CD4-positive, alpha-beta T cell treated with Interferon gamma for 1 hour (primary cell): ENCODE data around the gene PDLIM5.
"Not testable (repeated sequence)": the region's sequence is repeated elsewhere in the genome, so short reads cannot be mapped to it uniquely, and the experiment has no call there.

Experiments used
- DNase-seq: peaks from one replicate; pipeline ENCODE4 v3.0.0-alpha.2; 2020

Gene PDLIM5

DNA sequence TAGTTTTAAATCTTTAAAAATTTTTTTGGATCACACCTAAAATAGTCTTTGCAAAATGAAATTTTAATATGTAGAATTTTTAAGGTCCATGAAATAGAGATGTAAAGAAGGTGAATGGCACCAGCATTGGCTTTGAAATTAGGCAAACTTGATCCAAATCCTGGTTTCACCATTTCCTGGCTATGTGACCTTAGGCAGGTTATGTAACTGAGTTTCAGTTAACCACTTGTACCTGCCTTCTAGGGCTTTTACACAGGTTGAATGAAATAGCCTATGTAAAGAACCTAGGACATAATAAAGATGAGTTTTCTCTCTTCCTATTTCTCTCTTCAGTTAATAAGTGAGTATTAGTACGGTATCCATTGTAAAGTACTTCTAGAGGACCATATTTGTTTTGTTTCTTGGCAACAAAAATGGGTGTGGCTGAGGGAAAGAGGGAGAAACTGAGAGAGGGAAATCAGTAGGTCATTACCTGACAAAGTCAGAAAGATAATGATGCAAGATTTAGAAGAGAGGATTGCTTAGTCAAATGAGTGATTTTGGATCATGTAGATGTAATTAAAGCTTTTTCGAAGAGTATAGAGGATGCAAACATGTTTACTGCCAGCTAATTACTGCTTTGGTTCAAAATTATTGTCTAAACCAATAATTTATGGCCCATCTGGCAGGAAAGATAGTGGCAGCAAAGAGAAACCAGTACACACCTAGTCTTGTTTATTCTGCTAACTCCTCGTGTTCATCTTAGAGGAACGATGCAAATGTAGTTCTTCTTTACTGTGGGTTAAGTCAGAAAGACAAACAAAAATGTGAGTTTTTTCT lies 81.9 kb downstream of the PDLIM5 start:
- no peak for DNase-seq

DNA sequence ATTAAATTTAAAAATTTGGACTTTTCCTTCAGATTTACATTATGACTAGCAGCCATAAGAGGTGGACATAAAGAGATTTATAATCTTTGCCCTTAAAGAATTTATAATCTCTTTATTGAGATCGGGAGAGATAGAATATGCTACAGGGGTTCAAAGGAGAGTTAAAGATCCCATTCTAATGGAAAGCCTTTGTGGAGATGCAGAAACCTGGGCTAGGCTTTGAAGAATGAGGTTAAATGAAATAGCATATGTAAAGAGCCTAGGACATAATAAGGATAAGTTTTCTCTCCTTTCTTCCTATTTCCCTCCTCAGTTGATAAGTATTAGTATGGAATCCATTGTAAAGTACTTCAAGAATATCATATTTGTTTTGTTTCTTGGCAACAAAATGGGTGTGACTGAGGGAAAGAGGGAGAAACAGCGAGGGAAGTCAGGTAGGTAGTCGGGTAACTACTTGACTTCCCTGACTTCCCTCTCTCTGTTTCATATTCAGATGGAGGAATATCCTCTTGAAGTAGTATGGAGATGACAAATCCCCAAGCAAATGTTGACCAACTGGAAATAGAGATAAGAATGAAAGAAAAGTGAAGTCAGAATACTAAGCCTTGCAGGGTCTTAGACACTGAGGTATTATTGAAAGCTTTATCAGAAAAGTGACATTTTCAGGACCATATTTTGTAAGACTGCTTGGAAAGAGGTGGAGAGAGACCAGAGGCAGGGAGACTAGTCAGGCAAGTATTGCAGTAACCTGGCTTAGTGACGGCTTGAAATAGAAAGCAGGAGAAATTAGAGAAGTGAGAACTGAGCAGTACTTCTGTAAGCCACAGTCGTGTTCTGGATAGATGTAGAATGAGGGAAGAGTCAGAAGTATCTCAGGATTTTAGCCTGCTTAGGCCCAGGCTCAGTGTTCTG lies 82.9 kb downstream of the PDLIM5 start:
- DNase-seq, result no peak

- no peak for DNase-seq
These were observed 84.3 kb downstream of the PDLIM5 start for GRCh38 chr4:94536049-94536448.

- DNase-seq, result no peak
These were observed 85.1 kb downstream of the PDLIM5 start for GRCh38 chr4:94536649-94537469.

DNA sequence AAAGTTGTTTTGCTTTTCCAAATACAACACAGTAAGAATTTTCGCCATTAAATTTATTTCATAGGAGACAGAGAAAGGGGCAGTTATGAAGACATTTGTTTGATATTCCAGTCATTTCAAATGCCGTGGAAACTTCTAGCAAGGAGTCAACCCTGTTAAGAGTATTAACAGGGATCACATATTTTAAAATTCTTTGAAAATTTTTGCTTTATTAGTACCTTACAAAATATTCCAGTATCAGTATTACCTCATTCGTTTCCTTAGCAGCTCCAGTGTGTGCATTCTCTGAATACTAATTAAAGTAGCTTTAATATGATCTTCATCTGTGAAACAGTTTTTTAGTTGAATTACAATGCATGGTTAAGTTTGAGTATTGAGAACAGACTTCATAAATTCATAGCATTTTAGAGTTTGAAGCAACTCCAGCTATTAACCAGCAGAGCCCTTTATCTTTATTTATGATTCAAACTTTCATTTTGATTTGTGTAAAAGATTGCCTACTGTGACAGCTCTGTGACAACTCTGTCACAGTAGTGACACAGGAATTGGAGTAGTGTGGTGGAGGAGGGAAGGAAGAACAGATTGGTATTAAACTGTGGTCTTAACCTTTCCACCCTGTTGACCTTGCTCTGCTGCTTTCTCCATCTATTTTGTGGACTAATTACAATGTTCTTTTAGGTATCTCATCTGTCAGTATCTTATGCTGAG lies 86.3 kb downstream of the PDLIM5 start:
- no peak for DNase-seq

- no peak for DNase-seq
These were observed 88.7 kb downstream of the PDLIM5 start for GRCh38 chr4:94540476-94540875.

GRCh38 chr4:94544811-94545210 lies 93.1 kb downstream of the PDLIM5 start:
- no peak for DNase-seq

DNA sequence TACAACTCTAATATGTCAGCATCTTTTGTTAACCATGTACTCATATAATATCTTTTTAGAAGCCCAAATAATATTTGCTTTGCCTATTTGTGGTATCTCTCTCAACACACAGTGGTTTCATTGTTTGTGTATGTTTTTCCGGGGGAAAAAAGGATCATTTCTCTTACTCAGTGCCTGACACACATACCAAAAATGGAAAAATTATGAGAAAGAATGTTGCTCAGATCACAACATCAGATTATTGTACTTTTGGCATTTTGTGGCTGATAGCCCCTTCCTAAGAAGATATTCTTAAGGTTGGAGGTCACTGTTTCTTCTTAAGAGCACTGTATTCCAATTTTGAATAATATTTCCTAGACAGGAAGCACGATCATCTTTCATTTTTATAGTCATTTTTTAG lies 93.6 kb downstream of the PDLIM5 start:
- no peak for DNase-seq

DNA sequence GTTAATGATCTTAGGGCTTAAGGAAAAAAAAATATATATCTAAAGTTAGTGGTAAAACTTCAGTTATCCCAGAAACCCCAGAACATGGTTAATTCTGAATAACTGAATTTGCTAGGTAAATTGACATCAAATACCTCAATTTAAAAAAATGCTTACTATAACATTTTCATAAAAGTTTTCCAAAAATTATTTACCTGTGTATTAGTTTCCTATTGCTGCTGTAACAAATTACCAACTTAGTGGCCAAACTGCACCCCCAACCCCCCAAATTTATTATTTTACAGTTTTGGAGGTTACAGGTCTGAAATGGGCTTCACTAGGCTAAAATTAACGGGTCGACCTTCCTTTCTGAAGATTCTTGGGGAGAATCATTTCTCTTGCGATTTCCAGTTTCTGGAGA lies 95.2 kb downstream of the PDLIM5 start:
- DNase-seq, result no peak

- DNase-seq, result peak; percentile 14
These were observed 96.8 kb downstream of the PDLIM5 start for GRCh38 chr4:94548571-94548970.

DNA sequence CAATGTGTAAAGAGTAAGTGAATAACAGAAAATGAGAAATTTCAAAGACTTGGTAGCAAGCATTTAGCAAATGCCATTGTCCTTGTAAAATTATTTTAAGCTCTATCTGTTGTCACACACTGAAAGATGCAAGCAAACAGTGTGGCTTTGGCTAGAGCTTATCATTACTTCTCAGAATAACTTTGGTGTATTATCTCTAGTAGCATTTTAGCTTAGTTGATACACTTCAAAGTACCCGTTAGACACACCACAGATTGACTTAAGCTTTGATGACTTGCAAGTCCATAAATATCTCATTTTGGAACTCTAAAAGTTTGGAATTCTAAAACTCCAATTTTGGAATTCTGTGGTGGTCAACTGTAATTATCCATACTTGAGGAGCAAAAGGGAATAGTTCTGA lies 98.6 kb downstream of the PDLIM5 start:
- DNase-seq, result no peak

GRCh38 chr4:94550851-94551250 lies 99.1 kb downstream of the PDLIM5 start:
- no peak for DNase-seq

- DNase-seq, result no peak
These were observed 100.2 kb downstream of the PDLIM5 start for GRCh38 chr4:94551643-94552564.

- not testable (repeated sequence) for DNase-seq
These were observed 104.3 kb downstream of the PDLIM5 start for GRCh38 chr4:94556047-94556446.

GRCh38 chr4:94557632-94558031 lies 105.9 kb downstream of the PDLIM5 start:
- not testable (repeated sequence) for DNase-seq

GRCh38 chr4:94558392-94558904 lies 106.7 kb downstream of the PDLIM5 start:
- no peak for DNase-seq

- DNase-seq, result no peak
These were observed 107.6 kb downstream of the PDLIM5 start for GRCh38 chr4:94559351-94559806.

GRCh38 chr4:94561249-94562024 lies 109.7 kb downstream of the PDLIM5 start:
- no peak for DNase-seq

GRCh38 chr4:94562285-94562684 lies 110.5 kb downstream of the PDLIM5 start:
- no peak for DNase-seq

DNA sequence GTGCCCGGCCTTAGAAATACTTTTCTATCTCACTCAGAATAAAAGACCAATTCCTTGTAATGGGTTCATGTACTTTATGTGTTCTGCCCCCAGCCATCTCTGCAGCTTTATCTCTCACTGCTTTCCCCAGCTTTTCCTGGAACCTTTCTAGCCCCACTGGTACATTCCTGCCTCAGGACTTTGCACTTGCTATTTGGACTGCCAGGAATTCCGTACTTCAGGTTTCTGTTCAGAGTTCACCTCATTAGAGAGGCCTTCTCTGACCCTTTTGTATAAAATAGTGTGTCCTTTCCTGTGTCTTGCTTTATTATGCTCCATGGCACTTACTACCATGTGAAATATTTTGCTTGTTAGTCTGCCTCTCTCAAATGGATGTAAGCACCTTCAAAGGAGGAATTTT lies 112.5 kb downstream of the PDLIM5 start:
- no peak for DNase-seq
